HG02852 (cell line): Measurements from ENCODE around the gene HORMAD2.

Source experiments
- ATAC-seq: cut with Tn5 transposase; IDR thresholded peaks from one replicate; pipeline ENCODE4 v1.9.1; 2021; ENCODE audit warnings: mild to moderate bottlenecking, moderate library complexity; ENCODE audit not compliant: unreplicated experiment

Gene HORMAD2

GRCh38 chr22:30079952-30080533, at the start of gene HORMAD2:
Gene HORMAD2, plus strand, starts transcription at chr22:30080464. Its CDS starts 13,489 bp downstream, at chr22:30093953.
- ATAC-seq: no peak

DNA sequence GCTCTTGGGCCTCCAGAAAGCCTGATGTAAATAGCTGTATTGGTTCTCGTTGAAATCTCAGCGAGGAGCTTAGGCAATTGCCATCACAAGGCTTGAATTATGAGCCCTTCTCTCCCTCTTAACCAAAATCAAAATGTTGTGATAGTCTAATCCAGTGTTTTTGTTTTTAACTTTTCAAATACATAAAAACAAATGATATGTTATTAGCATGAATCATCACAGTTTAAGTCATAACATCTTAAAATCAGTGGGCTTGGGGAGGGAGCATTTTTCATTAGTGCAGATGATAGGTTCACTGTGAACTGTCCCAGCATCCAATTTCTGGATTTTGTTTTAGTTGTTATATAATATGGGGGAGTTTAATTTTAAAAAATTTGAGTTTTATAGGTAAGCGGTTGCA, 48.9 kb upstream of the HORMAD2 start:
- no peak for ATAC-seq

DNA sequence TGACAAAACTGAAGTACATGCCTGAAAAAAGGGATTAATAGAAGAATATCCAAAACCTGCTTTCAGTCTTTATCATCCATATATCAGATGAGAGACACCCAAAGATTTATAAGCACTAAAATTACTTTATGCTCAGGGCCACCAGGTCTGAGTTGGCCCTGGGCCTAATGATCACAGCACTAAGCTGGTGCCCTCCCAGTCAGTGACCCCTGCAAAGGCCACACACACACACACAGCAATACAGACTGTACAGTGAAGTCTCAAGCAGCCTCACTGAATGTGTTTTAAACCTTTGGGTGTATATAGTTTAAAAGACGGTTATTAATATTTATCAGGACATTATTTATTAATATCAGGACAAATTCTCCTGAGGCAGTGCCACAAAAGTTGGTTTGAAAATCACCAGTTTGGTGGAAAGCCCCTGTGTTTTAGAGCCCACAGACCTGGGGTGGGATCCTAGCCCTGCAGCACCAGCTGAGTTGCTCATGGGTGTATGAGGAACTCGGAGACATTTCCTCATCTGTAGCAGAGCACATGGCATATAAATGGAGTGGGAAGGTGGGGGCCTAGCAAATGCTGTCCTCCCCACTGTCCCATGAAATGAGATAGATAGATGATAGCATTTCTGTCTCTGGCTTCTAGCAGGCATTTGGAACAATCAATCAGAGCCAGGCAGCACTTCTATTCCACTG, 48.4 kb upstream of the HORMAD2 start:
- ATAC-seq: no peak

- no peak for ATAC-seq
These were observed 47.1 kb upstream of the HORMAD2 start for GRCh38 chr22:30033137-30033536.

DNA sequence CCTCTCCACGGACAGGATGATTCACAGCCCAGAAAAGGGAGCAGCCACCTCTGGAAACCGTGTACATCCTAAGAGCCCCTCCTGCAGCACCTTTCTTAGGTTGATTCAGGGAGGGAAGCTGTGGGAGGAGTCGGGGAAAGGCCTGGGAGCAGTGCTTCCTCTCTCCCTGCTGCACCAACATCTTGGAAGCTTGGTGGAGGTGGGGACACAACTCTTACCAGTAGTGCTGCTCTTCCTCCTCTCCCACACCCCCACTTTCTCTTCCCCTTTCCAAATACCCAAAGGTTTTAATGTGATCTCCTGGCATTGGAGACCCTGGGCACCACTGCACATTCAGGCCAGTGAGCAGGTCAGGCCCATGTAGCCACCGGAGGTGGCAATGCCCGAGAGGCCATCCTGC, 46.4 kb upstream of the HORMAD2 start:
- ATAC-seq: no peak

GRCh38 chr22:30036656-30037055, 43.6 kb upstream of the HORMAD2 start:
- ATAC-seq: no peak

DNA sequence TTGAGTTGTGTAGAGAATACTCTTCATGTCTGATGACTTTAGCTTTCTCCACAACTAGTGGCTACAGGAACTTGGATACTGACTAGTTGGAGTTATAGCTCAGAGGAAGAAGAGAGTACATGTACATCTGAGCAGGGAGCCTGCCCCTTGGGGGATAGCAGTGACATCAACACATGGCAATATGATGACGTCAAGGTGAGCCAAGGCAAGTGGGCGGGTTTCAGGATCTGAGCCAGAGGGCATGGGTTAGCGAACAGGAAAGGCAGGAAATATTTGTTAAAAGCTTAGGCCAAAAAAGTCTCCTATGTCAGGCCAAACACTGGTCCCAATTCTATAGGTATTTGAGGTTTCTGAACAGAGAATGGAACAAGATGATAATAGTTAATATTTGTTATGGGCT, 42.0 kb upstream of the HORMAD2 start:
- ATAC-seq: no peak

DNA sequence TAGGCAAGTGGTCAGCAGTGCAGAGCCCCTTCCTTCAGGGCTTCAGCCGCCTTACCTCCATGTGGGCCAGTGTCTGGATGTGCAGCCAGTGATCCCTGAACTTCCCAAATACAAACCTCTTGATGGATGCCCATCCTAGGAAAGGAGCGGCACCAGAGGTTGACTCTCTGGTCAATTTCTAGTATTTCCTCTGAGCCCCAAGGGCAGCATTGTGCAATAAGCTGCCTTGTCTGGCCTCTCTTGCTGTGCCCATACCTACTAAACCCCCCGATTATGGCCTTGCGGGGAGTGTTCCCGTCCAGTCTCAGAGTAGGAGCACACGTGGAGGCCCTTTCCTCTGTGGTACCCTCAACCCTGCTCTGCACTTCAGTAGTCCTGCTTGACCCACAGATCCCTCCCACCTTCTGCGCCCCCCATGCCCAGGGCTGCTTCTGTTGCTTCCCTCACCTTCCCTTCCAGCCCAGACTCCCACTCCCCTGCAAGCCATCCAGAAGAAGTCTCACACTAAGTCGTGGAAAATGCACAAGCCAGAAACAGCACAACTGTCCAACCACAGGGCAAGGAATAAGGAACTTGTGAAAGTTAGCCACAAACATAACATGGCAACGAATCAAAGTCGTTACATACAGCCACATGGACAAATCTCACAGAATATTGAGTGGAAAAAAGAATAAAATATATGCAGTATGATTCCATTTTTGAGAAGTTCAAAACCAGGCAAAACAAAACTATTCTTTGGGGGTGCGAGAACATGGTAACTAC, 39.6 kb upstream of the HORMAD2 start:
- ATAC-seq: no peak

- ATAC-seq: no peak
These were observed 38.8 kb upstream of the HORMAD2 start for GRCh38 chr22:30041475-30041874.

DNA sequence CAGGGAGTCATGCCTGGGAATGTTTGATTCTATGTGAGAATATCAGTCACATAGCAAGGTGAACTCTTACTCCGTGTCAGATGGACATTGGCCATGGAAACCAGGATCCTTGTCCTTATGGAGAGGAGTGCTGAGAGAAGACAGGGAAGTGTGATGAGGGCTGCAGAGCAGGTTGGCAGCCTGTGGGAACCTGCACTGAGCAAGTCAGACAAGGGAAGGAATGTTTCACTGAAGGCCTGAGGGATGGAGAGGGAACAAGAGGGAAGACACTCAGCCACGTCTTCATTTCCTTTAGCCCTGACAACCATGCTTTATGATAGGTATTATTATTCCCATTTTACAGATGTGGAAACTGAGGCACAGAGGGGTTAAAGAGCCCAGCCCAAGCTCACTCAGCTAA, 38.4 kb upstream of the HORMAD2 start:
- no peak for ATAC-seq

DNA sequence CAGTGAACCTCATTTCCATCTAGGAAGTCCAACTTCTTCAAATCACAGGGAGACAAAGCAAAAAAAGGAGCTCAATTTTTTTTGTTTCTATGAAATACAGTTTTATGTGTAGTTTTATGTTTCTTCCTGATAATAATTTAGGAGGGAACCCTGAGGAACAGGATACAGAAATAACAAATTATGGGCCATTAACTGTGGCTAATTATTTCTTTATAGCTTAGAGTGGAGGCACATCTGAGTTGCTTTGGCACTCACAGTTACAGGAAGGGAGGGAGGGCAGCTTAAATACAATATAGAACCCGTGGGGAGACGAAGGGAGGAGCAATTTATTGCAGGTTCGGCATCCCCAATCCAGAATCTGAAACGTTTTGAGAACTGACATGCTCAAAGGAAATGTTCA, 37.1 kb upstream of the HORMAD2 start:
- no peak for ATAC-seq

DNA sequence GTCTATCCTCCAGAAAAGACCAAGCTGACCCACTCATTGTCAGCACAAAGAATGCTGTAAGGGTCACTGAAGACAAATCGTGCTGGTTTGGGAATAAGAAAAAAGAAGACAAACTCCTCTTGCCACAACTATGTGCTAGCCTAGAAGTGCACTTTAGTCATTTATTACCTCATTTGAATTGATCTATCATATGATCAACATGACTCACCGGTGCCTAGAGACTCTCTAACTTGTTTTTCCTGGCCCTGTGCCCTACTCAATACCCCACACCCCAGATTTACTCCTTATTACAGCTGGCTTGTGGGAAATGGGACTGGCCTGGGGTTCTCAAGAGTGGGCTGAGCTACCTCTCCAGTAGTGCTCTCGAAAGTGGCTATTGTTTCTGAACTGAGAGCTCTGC, 35.9 kb upstream of the HORMAD2 start:
- no peak for ATAC-seq

DNA sequence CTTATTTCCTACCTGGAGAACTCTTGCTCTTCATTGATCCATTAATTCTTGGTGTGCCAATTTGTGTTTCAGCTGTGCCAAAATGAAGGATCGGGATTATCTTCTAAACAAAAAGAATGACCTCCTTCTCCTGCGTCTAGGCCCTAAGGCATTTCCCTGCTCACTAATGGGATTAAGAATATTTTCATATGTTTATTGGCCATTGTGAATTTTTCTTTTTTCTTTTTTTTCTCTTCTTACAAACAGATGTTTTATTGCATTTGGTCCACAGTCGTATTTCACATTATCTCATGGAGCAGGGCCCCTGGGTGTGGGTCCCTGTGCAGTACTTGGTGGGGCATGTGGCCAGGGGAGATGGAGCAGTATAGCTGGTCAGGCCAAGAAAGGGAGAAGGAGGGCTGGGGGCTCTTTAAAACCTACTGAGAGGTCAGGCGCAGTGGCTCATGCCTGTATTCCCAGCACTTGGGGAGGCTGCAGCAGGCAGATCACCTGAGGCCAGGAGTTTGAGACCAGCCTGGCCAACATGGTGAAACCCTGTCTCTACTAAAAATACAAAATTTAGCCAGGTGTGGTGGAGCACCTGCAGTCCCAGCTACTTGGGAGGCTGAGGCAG, 35.3 kb upstream of the HORMAD2 start:
- no peak for ATAC-seq

DNA sequence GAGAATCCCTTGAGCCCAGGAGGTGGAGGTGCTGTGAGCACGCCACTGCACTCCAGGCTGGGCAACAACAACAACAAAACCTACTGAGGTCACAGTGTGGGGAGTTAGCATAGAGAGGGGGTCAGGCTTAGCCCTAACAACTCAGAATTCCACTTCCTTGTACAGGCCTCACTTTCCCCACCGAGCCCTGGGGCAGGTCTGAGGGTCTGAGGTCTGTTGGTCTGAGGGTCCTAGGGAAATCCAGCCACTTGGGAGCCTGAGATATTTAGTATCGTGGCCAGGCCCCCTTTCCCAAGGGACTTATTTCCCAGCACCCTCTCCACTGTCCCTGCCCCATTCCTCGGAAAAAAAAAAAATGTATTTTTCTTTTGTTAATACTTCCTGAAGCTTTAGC, 34.8 kb upstream of the HORMAD2 start:
- ATAC-seq: no peak

GRCh38 chr22:30045901-30046715, 34.2 kb upstream of the HORMAD2 start:
- ATAC-seq: no peak

DNA sequence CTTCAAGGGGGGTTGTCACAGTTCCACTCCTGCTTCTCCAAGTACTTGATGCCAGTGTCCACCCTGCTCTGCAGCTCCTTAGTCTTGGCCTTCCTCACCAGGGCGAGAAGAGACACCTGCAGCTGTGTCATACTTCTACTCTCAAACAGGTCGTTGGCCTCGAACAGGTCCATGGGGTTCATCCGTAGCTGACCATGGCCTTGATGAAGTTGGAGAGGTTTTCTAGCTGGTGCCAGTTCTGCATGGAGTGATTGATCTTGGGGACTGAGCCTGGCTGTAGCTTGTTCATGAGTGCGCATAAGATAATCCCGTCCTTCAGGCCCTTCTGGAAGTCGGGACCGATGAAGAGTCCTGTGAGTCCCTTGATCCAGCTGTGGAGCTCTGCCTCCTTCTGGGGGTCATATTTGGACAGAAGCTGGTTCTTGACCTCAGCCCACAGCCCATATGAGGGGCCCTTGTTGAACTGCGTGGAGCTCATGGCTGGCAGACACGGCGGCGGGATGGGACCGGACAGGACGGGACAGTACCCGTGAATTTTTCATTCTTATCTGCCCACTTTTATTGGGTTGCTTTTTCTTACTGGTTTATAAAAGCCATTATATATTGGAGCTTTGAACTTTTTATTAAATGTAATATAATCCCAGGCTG, 33.4 kb upstream of the HORMAD2 start:
- no peak for ATAC-seq

DNA sequence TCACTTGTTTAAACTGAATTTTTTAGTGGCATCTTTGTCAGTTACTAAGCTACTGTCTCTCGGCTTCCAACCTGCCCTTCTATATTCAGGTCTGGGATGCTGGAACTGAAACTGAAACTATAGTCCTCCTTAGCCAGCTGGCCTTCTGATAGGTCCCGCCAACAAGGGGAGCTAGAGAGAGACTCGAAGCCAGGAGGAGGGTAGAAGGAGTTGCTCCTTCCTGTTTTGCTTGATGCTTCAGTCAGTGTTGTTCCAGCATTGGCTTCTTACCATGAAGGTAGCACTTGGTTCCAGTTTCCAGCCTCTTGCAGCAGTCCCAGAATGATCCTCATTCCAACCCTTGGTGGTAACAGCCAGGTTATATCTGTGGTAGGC, 32.9 kb upstream of the HORMAD2 start:
- no peak for ATAC-seq

GRCh38 chr22:30048681-30049080, 31.6 kb upstream of the HORMAD2 start:
- ATAC-seq: no peak

GRCh38 chr22:30054067-30054763, 26.0 kb upstream of the HORMAD2 start:
- no peak for ATAC-seq

- no peak for ATAC-seq
These were observed 25.5 kb upstream of the HORMAD2 start for GRCh38 chr22:30054764-30055069.
